Eye (tissue), 1 donor: ENCODE data around the gene ZNF213.
"Not testable (repeated sequence)": the region's sequence is repeated elsewhere in the genome, so short reads cannot be mapped to it uniquely, and the experiment has no call there.

Experiments
- DNase-seq: peaks from one replicate; pipeline ENCODE4 v3.0.0-alpha.2; 2015

The ZNF213 gene

DNA sequence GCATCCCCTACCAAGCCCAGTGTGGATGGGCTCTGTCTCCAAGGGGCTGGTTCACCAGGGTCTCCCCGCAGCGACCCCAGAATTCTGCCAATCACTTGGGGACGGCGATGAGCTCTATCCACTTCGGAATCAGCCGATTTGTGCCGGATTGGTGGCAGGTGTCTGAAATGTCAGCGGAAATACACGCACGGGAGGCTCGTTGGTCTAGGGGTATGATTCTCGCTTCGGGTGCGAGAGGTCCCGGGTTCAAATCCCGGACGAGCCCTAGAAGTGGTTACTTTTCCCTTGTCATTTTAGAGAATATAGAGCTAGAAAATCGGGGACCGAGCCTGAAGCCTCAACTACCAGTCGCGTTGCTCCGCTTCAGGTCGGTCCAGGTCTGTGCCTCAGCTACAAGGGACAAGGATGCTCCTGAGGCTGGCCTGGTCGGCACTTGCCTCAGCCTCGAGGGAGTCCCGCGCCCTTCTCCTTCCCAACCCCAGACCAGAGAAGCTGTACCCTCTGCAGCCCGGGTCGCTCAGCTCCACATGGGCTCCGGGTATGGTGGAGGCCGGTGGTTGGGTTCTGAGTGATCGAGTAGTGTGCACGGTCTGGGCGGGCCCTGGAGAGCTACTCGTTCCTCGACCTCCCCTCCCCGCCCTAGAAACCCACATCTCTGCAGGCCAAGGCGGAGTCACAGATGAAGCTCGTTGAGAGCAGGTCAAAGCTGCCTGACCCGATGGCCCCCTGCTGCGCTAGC is 37.2 kb downstream of the ZNF213 start:
- DNase-seq, result no peak

DNA sequence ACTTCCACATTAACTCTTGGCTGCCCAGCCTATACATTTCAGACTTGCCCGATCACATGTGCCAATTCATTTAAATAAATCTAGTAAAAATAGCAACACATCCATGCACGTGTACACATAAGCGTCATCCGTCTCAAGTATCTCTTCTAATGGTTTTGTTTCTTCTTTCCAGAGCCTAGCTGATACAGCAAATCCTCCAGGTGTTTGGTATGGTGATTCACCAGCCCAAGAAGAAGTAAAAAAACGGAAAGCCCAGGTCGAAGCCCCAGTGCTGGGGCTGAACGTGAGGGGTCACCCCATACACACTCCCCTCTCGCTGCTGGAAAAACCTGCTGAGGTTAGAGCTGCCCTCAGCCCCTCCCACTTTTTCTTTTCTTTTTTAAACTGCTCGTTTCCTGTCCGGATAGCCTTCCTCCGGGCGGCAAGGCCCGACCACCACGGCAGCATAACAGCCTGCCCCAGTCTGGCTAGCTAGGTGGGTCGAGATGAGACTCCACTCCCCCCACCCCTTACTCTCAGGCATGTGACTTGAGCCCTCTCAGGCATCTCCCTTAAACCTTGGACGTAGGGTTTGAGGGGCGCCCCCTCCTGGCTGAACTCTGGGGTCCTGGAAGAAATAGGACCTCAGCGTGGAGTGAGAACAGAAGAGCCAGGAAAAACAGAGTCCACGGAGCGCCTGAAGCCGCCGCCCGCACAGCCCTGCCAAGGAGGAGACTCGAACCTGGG is 39.2 kb downstream of the ZNF213 start:
- peak; percentile 53 for DNase-seq

DNA sequence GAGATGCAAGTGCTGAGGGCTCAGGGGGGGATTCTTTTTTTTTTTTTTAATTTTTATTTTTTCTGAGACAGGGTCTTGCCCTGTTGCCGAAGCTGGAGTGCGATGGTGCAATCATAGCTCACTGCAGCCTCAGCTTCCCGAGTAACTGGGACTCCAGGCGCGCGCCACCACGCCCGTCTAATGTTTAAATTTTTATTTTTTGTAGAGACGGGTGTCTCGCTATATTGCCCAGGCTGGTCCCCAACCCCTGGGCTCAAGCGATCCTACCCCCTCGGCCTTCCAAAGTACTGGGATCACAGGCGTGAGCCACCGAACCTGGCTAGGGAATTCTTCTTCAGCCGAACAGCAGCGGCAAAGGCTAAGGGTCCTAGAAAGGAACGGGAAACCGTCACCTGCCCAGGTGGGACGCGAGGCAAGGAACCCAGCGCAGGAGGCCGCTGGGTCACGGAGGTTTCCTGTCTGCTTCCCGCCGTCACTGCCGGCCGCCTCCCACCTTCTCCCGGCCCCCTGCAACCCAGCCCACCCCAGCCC is 39.9 kb downstream of the ZNF213 start:
- no peak for DNase-seq

DNA sequence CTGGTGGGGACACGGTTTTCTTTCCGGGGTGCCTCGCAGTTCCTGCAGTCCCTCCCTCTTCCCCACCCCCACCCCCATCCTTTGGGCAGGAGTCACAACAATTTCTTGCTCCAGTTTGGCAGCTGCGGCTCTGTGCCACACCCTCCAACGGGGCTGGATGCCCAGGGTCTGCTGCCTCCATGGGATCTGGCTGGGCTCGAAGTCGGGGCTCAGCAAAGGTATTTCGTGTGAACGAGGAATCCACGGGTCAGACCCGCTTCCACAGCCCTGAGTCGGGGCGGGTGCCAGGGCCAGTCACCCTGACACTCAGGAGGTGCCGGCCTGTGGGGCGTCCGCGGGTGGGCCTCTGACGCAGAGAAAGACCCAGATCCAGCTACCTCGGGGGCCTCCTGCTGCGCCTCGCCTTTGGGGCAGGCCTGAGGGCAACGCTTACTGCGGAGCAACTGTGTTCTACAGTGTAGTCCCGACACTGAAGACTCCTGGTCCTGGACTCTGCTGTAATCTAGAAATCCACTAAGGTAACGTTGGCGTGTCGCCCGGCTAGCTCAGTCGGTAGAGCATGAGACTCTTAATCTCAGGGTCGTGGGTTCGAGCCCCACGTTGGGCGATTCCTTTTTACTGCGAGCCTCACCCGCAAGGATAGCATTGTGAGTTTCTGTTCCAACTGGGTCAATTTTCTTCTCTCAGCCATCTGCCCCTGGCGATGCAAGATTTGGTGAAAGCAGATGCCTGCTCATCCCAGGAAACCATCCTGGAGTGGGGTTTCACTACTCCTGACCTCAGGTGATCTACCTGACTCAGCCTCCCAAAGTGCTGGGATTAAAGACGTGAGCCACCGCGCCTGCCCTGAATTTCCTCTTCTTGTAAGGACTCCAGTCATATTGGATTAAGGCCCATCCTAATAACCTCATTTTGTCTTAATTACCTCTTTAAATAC is 40.6 kb downstream of the ZNF213 start:
- peak; percentile 27 for DNase-seq

DNA sequence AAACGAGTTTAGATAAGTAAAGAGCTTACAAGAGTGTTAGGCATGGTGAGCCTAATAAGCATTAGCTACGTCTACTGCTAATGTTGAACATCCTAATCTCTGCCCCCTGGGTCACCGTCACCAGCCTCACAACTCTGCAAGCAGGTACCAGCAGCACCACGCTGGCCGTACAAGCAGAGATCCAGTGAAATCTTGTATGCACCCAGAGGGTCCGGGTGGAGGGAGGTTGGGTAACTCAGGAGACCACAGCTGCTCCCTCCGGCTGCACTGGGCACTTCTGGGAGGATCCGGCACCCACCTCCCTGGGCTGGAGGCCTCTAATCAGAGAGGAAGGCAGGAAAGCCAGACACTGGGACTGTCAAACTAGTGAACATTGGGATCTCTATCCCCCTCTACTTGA is 44.8 kb downstream of the ZNF213 start:
- no peak for DNase-seq

DNA sequence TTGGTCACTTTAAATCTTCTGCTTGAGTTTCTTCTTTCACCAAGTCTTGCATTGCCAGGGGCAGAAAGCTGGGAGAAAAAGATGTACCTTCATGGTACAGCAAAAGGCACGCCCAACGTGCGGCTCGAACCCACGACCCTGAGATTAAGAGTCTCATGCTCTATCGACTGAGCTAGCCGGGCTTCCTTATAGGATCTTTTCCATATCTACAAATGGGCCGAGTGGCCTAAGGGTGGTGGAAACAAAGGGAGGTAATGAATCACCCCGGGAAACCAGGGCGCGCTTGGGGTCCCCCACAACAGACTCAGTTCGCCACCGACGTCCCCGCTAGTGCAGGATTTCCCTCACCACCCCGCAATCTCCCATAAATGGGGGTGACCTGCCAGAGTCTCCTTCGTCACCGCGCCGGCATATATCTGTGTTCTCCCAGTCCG is 45.6 kb downstream of the ZNF213 start:
- no peak for DNase-seq

DNA sequence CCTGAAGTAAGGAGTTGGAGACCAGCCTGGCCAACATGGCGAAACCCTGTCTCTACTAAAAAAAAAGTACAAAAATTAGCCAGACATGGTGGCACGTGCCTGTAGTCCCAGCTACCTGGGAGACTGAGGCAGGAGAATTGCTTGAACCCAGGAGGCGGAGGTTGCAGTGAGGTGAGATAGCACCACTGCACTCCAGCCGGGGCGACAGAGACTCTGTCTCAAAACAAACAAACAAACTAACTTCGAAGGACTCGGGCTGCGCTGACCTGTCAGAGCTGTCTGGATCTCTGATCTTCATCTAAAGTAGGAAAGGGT is 47.4 kb downstream of the ZNF213 start:
- not testable (repeated sequence) for DNase-seq

DNA sequence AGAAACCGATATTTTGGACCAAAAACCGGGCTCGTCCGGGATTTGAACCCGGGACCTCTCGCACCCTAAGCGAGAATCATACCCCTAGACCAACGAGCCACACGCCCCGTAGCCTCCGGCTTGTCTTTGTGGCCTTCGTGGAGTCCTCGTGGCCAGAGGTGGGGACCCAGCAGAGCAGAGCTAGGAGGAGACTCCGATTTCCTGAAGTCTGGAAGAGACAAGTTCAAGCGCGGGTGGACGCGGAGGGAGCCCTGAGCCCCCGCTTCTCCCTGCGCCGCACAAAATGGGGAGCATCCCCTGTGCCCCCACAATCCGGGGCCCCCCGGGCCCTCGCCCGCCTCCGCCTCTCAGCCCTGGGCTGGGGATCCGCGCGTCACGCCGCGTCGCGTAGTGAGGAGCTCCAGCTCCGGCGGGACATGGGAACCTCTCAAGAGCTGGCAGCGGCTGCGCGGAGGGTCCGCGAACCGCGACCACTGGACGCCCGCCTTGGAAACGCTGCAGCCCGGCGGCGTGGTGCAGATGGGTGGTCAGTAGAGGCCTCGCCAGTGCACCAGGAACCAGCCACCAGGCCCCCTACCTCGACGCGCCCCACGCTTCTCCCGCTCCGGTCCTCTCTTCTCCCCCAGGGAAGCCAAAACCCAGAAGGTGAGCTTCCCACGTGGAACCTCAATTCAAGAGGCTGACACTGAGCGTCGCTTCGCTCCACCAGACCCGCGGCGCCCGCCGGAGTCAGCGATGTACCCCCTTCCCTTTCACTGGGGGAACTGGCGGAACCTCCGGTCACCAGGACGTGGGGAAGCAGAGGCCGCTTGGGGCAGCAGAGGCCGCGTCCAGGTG is 48.0 kb downstream of the ZNF213 start:
- DNase-seq, result peak; percentile 63

DNA sequence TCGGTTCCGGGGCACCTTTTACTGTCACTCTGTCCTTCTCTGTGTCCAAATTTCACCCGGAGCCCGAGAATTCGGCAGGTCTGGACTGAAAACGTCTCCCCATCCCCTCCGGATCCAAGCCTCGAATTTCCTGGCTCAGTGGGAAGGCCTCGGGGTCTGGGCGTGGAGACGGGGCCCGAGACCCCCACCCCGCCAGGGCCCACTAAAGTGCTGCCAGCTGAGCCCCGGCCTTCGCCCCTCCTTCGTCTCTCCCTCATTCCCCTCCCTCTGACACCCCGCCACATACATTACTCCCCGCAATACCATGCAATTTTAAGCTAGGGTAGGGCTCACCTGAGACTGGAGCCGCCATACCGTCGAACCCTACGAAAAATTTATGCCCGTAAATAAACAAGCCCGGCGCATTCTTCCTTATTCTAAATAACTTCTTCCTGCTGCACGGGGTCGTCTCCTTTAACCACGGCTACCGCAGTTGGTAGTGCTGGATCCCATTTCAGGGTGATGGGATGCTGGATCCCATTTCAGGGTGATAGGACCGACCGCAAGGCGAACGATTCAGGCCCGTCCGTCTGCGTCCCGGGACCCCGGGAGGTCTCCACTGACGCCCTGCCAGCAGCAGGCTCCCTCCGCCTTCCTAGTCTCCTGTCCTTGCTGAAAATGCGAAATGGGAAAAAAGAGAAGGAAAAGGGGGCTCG is 48.8 kb downstream of the ZNF213 start:
- peak; percentile 42 for DNase-seq

DNA sequence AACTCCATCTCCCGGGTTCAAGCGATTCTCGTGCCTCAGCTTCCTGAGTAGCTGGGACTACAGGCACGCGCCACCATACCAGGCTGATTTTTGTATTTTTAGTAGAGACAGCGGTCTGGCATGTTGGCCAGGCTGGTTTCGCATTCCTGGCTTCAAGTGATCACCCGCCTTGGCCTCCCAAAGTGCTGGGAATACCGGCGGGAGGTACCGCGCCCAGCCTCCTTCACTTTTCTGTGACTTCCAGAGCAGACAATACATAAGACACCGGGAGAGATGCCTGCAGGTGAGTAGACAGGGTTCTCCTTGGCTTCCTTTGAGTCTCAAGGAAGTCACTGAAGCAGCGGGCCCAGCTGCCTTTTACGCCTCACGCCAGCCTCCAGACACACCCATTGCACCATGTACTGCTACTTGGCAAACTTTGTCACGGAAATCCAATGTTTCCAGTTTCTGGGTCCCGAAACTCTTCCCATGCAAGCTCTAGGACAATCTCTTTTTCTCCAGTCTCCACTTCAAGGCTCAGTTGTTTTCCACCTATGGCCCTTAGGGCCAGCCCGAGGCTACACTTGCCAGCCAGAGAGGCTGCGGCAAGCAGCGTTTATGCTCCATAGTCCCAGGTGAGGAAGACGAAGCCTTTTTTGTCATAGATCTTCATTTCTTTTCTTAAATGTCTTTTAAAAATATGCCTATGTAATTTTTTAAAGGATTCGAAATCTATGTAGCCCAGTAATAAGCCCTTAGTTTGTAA is 52.3 kb downstream of the ZNF213 start:
- no peak for DNase-seq

DNA sequence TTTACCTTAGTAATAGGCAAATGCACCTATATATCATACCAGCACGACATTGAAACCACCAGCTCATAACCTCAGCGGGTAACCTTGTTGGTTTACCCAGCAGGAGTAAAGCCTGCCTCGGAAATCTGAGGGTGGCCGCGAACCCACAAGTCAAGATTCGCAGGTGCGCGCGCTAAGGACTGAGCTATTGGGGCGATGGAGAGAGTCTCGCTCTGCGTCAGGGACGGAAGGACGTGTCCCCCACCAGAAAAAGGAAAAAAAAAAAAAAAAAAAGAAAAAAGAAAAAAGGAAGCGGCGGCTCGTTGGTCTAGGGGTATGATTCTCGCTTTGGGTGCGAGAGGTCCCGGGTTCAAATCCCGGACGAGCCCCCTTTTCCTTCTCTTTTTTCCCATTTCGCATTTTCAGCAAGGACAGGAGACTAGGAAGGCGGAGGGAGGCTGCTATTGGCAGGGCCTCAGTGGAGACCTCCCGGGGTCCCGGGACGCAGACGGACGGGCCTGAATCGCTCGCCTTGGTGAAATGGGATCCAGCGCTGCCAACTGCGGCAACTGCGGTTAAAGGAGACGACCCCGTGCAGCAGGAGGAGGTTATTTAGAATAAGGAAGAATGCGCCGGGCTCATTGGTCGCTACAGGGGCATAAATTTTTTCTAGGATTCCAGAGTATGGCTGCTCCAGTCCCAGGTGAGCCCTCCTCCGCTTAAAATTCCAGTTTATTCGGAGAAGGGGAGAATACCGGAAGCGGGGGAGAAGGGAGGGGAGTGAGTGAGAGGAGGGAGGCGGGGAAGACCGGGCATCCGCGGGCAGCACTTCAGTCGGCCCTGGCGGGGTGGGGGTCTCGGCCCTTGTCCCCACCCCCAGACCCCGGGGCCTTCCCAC is 53.2 kb downstream of the ZNF213 start, which contains the start of gene OR1F1:
OR1F1 (plus strand) TSS at position 407 of the 877 bp plus-strand sequence.
- peak; percentile 55 for DNase-seq

DNA sequence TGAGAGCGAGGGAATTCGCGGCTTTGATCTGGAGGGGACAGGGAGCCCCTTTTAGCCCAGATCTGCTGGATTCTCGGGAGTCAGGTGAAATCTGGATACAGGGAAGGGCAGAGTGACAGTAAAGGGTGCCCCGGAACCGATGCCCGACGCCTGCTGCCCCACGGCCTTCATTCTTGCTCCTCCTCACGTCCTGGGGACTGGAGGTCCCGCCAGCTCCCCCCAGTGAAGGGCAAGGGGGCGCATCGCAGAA is 53.8 kb downstream of the ZNF213 start:
- no peak for DNase-seq

DNA sequence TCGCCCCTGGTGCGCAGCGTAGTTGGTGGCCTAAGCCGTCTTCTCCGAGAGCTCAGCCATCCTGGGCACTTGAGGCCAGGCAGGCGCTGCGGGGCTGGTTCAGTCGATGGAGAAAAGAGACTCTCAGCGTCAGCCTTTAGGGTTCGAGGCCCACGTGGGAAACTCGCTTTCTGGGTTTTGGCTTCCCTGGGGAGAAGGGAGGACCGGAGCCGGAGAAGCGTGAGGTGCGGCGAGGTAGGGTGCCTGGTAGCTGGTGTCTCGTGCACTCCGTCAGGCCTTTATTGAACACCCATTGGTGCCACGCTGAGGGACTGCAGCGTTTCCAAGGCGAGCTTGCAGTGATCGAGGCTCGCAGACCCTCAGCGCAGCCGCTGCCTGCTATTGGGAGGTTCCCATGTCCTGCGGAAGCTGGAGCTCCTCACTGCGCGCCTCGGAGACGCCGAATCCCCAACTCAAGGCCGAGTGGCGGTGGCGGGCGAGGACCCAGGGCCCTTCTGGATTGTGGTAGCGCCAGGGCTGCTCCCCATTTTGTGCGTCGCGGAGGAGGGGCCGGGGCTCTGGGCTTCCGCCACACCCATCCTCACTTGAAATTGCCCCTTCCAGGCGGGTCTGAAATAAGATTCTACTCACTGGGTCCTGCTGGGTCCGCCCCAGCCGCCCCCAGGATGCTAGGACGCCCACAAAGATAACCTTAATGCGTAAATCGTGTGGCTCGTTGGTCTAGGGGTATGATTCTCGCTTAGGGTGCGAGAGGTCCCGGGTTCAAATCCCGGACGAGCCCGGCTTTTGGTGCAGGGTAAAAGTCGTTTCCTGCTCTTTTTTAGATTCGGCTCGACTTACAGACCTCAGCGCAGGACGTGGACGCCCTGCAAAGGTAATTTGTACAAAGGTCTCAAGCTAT is 54.3 kb downstream of the ZNF213 start:
- peak; percentile 58 for DNase-seq

DNA sequence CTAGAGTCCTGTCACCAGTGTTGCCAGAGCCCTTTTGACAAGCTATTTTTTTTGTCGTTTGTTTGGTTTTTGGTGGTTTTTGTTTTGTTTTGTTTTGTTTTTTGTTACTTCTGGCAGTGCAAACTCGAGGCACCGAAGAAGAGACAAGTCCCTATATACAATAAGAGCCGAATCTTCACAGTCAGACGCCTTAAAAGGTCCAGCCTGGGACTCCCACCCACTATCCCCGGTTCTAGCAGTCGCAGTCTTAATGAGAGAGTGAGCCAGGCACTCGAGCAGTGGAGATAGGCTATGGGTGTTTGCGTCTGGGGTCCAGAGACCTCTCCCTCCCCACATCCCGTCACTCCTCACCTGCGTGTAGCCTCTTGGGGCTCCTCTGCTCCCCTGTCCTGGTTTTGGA is 55.0 kb downstream of the ZNF213 start:
- no peak for DNase-seq

DNA sequence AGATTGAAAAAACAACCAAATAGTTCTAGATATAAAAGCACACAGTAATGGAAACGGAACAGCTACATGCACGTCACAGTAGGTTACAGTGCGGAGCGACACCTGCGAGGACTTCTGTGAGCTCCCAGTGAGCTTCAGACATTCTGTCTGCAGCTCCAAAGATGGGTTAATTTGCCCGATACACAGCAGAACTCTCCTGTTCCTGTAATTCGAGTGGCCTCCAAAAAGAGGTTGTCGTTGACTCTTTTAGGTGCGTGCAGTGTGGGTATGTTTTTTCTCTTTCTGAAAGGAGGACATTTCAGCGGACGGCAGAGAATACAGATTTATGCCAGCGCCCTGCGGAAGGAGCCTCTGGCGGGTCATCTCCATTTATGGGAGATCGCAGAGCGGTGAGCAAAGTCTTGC is 56.1 kb downstream of the ZNF213 start:
- DNase-seq, result peak; percentile 31
